ENCODE results near the gene CALU.

CALU gene

GRCh38 chr7:128755075-128755818 is 16.1 kb downstream of the CALU start:
- DNase-seq = no peak

DNA sequence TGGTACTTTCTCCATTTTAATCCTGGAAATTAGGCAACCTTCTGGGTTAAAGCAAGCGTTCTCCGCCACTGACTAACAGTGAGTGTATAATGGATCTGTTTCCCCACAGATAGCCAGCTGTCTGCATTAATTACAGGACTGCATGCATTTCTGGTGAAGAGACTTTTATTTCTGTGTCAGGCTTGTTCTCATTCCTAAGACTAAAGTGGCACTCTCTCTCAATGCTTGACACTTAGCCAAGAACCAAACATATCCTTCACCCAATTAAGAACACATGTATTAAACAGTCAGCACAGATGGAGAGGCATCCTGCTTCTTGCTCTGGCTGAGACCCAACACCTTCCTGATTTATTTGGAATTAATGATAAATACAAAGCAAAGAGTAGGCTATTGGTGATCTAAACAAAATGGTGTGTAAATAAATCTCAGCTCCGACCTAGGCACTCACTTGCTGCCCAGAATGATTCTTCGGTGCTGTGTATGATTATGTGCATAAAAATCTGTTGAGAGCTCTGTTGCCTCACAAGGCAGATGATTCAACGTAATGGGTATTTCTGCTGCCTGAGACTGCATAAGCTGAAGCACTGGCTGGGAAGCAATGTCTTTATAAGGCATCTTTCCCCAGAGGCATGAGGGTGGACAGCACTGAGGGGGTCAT is 16.8 kb downstream of the CALU start:
- DNase-seq = no peak

- DNase-seq = no peak
Observed at GRCh38 chr7:128757203-128757602, 18.0 kb downstream of the CALU start.

DNA sequence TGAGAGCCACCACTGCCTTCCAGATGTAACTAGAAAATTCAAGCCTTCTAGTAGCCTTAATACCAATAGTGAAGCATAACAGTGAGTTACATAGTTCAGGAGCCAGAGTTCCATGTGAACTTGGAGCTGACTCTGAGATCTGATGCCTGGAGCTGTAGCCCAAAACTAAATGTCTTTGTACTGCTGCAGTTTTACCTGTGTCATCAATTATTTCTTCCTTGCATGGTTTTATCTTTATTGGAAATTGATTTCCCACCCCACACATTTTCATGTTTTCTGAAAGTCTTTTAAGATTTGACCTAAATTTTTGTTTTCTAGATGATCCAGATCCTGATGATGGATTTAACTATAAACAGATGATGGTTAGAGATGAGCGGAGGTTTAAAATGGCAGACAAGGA is 19.4 kb downstream of the CALU start:
- no peak for DNase-seq

- DNase-seq = no peak
Observed at GRCh38 chr7:128759242-128759641, 20.1 kb downstream of the CALU start.

- no peak for DNase-seq
Observed at GRCh38 chr7:128763541-128763940, 24.4 kb downstream of the CALU start.

DNA sequence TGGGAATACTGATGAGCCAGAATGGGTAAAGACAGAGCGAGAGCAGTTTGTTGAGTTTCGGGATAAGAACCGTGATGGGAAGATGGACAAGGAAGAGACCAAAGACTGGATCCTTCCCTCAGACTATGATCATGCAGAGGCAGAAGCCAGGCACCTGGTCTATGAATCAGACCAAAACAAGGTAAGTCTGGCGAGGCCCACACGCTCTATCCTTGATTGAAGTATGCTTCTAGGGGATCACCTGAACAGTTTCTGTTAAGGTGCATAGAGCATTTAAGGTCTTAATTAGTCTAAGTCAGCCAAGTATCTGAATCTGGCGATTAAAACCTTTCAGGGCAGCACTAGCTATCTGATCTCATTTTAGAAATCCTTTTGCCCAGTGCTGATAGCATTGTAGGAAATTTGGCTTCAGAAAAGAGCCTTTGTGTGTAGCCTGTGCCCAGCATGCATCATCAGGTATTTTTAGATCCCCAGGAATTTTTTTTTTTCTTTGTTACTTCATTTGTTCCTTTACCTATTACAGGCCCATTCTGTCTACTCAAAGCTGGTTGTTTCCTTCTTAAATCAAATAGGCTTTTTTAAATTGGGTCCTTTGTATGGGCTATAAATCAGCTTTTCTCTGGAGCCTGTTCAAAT is 28.4 kb downstream of the CALU start:
- no peak for DNase-seq

- no peak for DNase-seq
Observed at GRCh38 chr7:128770233-128770632, 31.1 kb downstream of the CALU start.

DNA sequence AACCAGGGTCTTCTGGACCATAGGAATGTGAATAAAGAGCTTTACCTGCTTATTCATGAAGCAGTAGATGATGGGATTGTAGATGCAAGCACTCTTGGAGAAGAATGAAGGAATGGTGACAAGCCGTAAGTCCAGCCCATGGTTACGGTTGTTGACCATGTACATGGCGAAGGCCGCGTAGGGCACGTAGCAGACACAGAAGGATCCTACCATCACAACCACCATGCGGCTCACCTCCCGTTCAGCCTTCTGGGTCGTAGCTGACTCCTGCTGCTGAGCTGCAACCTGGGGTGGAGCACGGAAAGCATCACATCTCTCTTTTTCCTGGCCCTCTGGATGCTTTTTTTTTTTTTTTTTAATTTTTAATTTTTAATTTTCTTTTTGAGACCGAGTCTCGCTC is 34.4 kb downstream of the CALU start:
- DNase-seq = no peak

DNA sequence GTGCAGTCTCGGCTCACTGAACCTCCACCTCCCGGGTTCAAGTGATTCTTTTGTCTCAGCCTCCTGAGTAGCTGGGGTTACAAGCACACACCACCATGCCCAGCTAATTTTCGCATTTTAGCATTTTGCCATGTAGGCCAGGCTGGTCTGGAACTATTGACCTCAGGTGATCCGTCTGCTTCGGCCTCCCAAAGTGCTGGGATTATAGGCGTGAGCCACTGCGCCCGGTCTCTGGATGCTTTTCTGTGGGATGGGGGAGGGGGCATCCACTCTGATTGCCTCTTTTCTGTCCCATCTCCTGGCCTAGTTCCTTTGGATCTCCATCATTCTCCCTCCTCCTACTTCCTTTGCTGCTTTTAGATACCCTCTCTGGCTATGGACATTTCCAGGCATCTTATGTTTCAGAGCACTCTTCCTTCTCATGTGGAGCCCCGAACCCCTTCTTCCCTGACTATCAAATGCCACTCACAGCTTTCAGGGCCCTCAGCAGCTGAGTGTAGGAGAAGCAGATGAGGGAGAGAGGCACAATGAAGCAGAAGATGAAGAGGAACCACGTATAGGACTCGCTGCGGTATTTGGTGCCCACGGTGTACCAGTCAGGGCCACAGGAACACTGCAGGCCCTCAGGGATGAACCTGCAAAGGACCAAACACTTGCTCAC is 35.0 kb downstream of the CALU start:
- DNase-seq = no peak

- no peak for DNase-seq
Observed at GRCh38 chr7:128774921-128775320, 35.8 kb downstream of the CALU start.

- DNase-seq = no peak
Observed at GRCh38 chr7:128775744-128776474, 36.8 kb downstream of the CALU start, which contains the start of gene OPN1SW. OPN1SW (minus strand) TSS chr7:128775794; CDS start chr7:128775781, 13 bp downstream.

DNA sequence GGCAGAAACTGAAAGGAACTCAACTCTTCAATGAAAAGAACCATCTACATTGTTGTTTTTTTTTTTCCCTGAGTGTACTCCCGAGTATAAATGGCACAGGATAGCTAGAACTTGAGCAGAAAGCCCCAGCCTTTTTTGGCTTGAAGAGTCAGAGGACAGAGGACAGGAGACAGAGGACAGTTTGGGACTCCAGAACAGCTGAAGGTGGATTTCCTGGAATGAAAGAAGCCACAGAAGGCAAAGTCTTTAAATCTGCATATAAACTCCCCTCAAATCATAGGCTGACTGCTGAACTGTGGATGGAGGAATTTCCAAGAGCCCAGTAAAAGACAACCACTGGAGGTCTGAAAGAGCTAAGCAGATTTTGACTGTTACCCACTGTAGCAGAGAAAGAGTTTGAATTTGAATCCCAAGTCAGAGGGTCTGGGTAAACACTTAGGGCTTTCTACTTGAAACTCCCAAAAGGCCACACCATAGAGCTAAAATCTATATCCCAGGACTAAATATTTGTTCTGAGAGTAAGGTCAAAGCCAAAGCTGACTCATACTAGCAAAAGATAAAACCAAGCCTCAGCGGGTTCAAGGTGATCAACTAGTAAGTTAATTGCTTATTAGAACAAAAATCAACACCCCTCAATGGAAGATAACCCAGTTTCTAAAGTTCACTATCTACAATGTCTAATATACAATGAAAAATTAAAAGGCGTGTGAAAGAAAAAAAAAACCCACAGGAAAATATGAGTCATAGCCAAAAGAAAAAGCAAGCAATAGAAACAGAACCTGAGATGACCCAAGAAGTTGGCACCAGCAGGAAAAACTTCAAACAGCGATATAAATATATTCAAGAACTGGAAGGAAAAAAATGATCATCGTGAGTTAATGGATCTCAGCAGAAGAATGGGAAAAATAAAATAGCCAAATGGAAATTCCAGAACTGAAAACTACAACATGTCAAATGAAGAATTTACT is 38.3 kb downstream of the CALU start:
- no peak for DNase-seq

DNA sequence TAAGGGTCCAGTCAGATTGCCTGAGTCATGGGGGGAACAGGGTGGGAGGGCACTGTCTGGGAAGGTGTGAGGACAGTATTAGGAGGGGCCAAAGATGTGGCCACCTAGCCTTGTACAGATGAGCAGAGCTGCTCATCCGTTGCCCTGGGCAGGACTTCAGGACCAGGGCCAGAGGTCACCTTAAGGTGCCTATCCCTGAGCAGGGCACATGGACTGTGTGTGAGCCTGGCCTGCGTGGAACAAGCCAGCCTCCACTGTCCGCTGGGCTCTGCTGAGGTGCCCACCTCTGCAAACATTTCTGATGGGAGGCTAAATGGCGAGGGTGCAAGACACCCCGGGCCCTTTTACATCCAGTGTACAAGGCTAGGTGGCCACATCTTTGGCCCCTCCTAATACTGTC is 39.8 kb downstream of the CALU start:
- no peak for DNase-seq

DNA sequence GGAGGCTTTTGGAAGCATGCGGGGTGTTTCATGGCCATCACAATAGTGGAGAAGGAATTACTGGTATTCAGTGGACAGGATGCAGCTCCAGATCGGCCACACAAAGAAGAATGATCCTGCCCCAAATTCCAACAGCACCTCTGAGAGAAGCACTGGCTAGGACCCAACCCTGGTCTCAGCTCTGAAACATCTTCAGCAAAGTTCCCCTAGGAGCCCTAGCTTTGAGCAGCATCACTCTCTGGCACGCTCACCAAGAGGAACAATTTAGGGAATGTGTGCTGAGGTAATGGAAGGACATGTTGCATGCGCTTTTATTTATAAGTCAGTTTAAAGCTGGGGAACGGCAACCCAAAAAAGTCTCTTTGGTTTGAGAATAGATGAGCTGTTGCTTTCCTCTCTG is 42.0 kb downstream of the CALU start:
- DNase-seq = no peak

- no peak for DNase-seq
Observed at GRCh38 chr7:128781851-128782250, 42.7 kb downstream of the CALU start.

GRCh38 chr7:128783143-128783861 is 44.1 kb downstream of the CALU start:
- DNase-seq = peak; percentile 16

- no peak for DNase-seq
Observed at GRCh38 chr7:128785738-128786137, 46.6 kb downstream of the CALU start.

GRCh38 chr7:128788446-128789412 is 49.6 kb downstream of the CALU start:
- DNase-seq = no peak
